Endothelial cell of umbilical vein (primary cell): ENCODE measurements around the gene VTI1A. TPM values are rescaled to one million over a fixed set of nuclear protein-coding genes. Genes with fewer than 3 reads are reported as not detected.

Experiments used
- BruUV-seq: library from RNA; stranded (reverse); fragments of 400-500 nt; replicated peaks from 2 replicates; lab custom pipeline; 2021; lab: Mats Ljungman, UMichigan
- CTCF ChIA-PET: fragments of 300-600, 350-600 bp; sonication (Branson Sonifier 250); formaldehyde crosslinking; loops from one replicate; lab custom pipeline; 2021; ENCODE audit warnings: antibody characterized with exemption, inconsistent platforms; lab: Charles Lee
- POLR2A ChIA-PET: fragments of 300-600, 350-600 bp; sonication (Branson Sonifier 250); formaldehyde crosslinking; loops from one replicate; lab custom pipeline; 2021; ENCODE audit warnings: antibody characterized with exemption, inconsistent platforms; lab: Charles Lee
- DNase-seq: peaks from one replicate; pipeline ENCODE4 v3.0.0-alpha.2; 2011; ENCODE audit warnings: low read depth, low spot score
- FAIRE-seq: peaks from 2 replicates; lab custom pipeline; 2011; peaks lifted over from hg19 to GRCh38; lab: Jason Lieb, UNC
- H2AFZ ChIP-seq: 2 replicates; pipeline ENCODE4 v1.6.0; 2012; ENCODE audit warnings: low read depth, low read length, control low read depth, inconsistent platforms
- H3K27ac ChIP-seq: 2 replicates; pipeline ENCODE4 v1.5.1; 2011; ENCODE audit warnings: low read depth, mild to moderate bottlenecking, control low read depth, low read length, moderate library complexity; ENCODE audit not compliant: insufficient read depth
- H3K27me3 ChIP-seq, 2 experiments: 2 replicates each; pipeline versions ENCODE4 v1.6.0 to v1.6.1; 2011; ENCODE audit warnings: low read length in 2 of 2, mixed read lengths in 1 of 2; ENCODE audit not compliant: control insufficient read depth in 2 of 2, insufficient read depth in 2 of 2
- H3K36me3 ChIP-seq, 2 experiments: 2 replicates in 1 of 2; 3 replicates in 1 of 2; pipeline ENCODE4 v1.5.1; 2011; ENCODE audit warnings: low read length in 2 of 2, mild to moderate bottlenecking in 1 of 2, moderate library complexity in 1 of 2; ENCODE audit not compliant: control insufficient read depth in 2 of 2, insufficient read depth in 2 of 2; ENCODE audit errors: extremely low read depth in 1 of 2
- H3K4me1 ChIP-seq: 3 replicates; pipeline ENCODE4 v1.5.1; 2011; ENCODE audit warnings: mild to moderate bottlenecking, low read length; ENCODE audit not compliant: control insufficient read depth, insufficient read depth; ENCODE audit errors: extremely low read depth
- H3K4me2 ChIP-seq: 2 replicates; pipeline ENCODE4 v1.6.1; 2011; ENCODE audit warnings: low read length, control low read depth, mixed read lengths; ENCODE audit not compliant: insufficient read depth
- H3K4me3 ChIP-seq, 3 experiments: fragments of 200-600 bp in 1 of 3; sonication (generic), shearing (Covaris generic) in 1 of 3; replicated peaks in 1 of 3; 2 replicates each; pipeline ENCODE4 v1.5.1; 2011 to 2016; ENCODE audit warnings: control low read depth in 3 of 3, low read length in 3 of 3, mild to moderate bottlenecking in 2 of 3, inconsistent platforms in 1 of 3, low read depth in 1 of 3, moderate library complexity in 1 of 3; ENCODE audit not compliant: insufficient read depth in 1 of 3
- H3K79me2 ChIP-seq: 2 replicates; pipeline ENCODE4 v1.6.0; 2012; ENCODE audit warnings: low read length, inconsistent platforms; ENCODE audit not compliant: control insufficient read depth, insufficient read depth
- H3K9ac ChIP-seq: replicated peaks from 2 replicates; pipeline ENCODE3; 2011; ENCODE audit warnings: low read length, control low read depth; ENCODE audit not compliant: insufficient read depth; ENCODE audit errors: extremely low read depth
- H3K9me1 ChIP-seq: replicated peaks from 3 replicates; pipeline ENCODE4 v1.6.0; 2011; ENCODE audit warnings: mild to moderate bottlenecking, low read length; ENCODE audit not compliant: control insufficient read depth, insufficient read depth; ENCODE audit errors: extremely low read depth
- H3K9me3 ChIP-seq: replicated peaks from 2 replicates; pipeline ENCODE4 v1.5.1; 2012; ENCODE audit warnings: low read length, inconsistent platforms; ENCODE audit not compliant: control insufficient read depth, insufficient read depth
- H4K20me1 ChIP-seq: replicated peaks from 2 replicates; pipeline ENCODE3; 2011; ENCODE audit warnings: mild to moderate bottlenecking, low read length; ENCODE audit not compliant: control insufficient read depth, insufficient read depth; ENCODE audit errors: extremely low read depth
- EZH2 ChIP-seq: IDR thresholded peaks from 2 replicates; pipeline ENCODE4 v1.6.1; 2012; ENCODE audit warnings: borderline replicate concordance, low read depth, mild to moderate bottlenecking, moderate library complexity, low read length, inconsistent platforms; ENCODE audit not compliant: severe bottlenecking
- FOS ChIP-seq: IDR thresholded peaks from 2 replicates; pipeline ENCODE4 v1.6.1; 2011; ENCODE audit warnings: mild to moderate bottlenecking, low read length, moderate library complexity, borderline replicate concordance; ENCODE audit not compliant: insufficient read depth
- GATA2 ChIP-seq: IDR thresholded peaks from 2 replicates; pipeline ENCODE4 v1.7.0; 2011; ENCODE audit warnings: low read depth, mild to moderate bottlenecking, moderate library complexity, mixed read lengths, low read length; ENCODE audit not compliant: insufficient read length, insufficient read depth
- JUN ChIP-seq: IDR thresholded peaks from 2 replicates; pipeline ENCODE4 v1.6.1; 2011; ENCODE audit warnings: borderline replicate concordance, low read depth; ENCODE audit not compliant: insufficient read length, insufficient read depth
- MYC ChIP-seq: IDR thresholded peaks from one replicate; pipeline ENCODE4 v1.6.1; 2011; ENCODE audit warnings: mild to moderate bottlenecking, low read depth, low read length
- POLR2A ChIP-seq: IDR thresholded peaks from 2 replicates; pipeline ENCODE4 v1.6.1; 2012; ENCODE audit warnings: low read depth, mild to moderate bottlenecking, control low read depth, low read length
- POLR2AphosphoS5 ChIP-seq: IDR thresholded peaks from 2 replicates; pipeline ENCODE4 v1.6.1; 2012; ENCODE audit warnings: low read depth, mild to moderate bottlenecking, control low read depth, low read length, moderate library complexity; ENCODE audit not compliant: insufficient read depth
- dilution Hi-C: fragments of 300-500 bp; cut with MboI; formaldehyde crosslinking; loops from one replicate; pipeline ENCODE4 v1.15.0; 2019; ENCODE audit warnings: low sequenced_read_pairs; ENCODE audit not compliant: extremely low pct_ligation_motif_present
- intact Hi-C: fragments of 100-400 bp; cut with micrococcal nuclease; formaldehyde crosslinking; loops from one replicate; pipeline ENCODE4 v1.10.0; 2022
- polyA plus RNA-seq, 4 experiments: library from polyadenylated mRNA; depleted of rRNA in 3 of 4; stranded (reverse) in 3 of 4; unstranded in 1 of 4; fragments of >200 nt; gene quantifications; 2 replicates each; pipeline versions ENCODE4 v1.2.1 to v1.2.3, GENCODE V29; 2011 to 2012; ENCODE audit warnings: missing spikeins in 1 of 4
- total RNA-seq: library from RNA; stranded (reverse); gene quantifications from 2 replicates; pipeline ENCODE4 v1.2.3, GENCODE V29; 2021
- TF ChIP-seq, protein P1 (sequence below): IDR thresholded peaks from 2 replicates; pipeline ENCODE4 v1.6.1; 2011; ENCODE audit not compliant: insufficient read depth, insufficient read length
- TF ChIP-seq, protein P2 (sequence below), 2 donors: IDR thresholded peaks; 1 replicate in 1 of 2; 2 replicates in 1 of 2; pipeline ENCODE4 v1.5.1; 2011; ENCODE audit warnings: low read length in 2 of 2, mild to moderate bottlenecking in 2 of 2, moderate library complexity in 2 of 2, control low read depth in 1 of 2, inconsistent platforms in 1 of 2, low read depth in 1 of 2; ENCODE audit not compliant: insufficient read depth in 1 of 2; ENCODE audit errors: extremely low read depth in 1 of 2

The VTI1A gene
- total and polyA plus RNA-seq, 2 donors (not counting 3 experiments of a cell fraction or from before 2014, with no cell fraction given) = 10.8 to 35.6 TPM

DNA sequence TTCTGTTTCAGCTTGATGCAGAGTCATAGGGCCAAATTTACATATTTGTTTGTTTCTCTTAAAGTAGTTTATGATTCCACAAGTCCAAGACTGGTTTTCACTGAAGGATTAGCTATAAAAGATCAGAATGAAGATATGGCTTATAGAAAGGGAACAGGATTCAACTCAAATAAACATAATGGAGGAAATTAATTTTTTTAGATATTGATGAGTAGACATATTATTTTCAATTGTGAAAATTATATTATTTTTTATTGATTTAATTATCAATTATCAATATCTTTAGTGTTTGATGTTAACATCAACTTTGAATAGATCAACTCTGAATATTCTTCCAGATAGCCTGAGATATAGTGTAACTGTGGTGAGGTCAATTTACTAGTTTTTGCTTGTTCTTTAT, 68.1 kb downstream of the VTI1A start:
- Histone ChIP-seq H3K36me3 (no peaks in the 10 kb centered on the region), H2AFZ (no peak overlapping the region), H3K4me3 (no peak overlapping the region), H3K79me2 (no peaks in the 10 kb centered on the region), H3K9me1 (no peaks in the 10 kb centered on the region), H3K9me3 (no peaks in the 10 kb centered on the region), H4K20me1 (peaks cover 2% of the 10 kb centered on the region), H3K4me1 (no peaks in the 10 kb centered on the region), H3K4me2 (no peak overlapping the region), H3K27ac (no peak overlapping the region), H3K27me3 (no peaks in the 10 kb centered on the region), H3K9ac (no peak overlapping the region)
- FAIRE-seq (no peak), DNase-seq (no peak)
- dilution Hi-C loops = no loop called here
- ChIA-PET CTCF (no interaction called here), POLR2A (no interaction called here)
- no TSS peak for BruUV-seq
- intact Hi-C loops = no loop called here
- TF ChIP-seq MYC = no peak
- no peak for TF ChIP-seq EZH2
- TF ChIP-seq POLR2A = no peak
- no peak for TF ChIP-seq POLR2AphosphoS5
- TF ChIP-seq GATA2 = no peak
- no peak for TF ChIP-seq FOS
- TF ChIP-seq, protein P1, sequence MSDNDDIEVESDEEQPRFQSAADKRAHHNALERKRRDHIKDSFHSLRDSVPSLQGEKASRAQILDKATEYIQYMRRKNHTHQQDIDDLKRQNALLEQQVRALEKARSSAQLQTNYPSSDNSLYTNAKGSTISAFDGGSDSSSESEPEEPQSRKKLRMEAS = no peak
- TF ChIP-seq, protein P2, sequence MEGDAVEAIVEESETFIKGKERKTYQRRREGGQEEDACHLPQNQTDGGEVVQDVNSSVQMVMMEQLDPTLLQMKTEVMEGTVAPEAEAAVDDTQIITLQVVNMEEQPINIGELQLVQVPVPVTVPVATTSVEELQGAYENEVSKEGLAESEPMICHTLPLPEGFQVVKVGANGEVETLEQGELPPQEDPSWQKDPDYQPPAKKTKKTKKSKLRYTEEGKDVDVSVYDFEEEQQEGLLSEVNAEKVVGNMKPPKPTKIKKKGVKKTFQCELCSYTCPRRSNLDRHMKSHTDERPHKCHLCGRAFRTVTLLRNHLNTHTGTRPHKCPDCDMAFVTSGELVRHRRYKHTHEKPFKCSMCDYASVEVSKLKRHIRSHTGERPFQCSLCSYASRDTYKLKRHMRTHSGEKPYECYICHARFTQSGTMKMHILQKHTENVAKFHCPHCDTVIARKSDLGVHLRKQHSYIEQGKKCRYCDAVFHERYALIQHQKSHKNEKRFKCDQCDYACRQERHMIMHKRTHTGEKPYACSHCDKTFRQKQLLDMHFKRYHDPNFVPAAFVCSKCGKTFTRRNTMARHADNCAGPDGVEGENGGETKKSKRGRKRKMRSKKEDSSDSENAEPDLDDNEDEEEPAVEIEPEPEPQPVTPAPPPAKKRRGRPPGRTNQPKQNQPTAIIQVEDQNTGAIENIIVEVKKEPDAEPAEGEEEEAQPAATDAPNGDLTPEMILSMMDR (IDR thresholded peaks at IDR 0.05; ENCODE audit: extremely low read depth in 1 of 2, insufficient read depth in 1 of 2, low read depth in 1 of 2, low read length in 2 of 2) = no peak
- no peak for TF ChIP-seq JUN
